HG03439 (cell line): Measurements from ENCODE around the gene IGFBPL1.

Experiments
- ATAC-seq: cut with Tn5 transposase; IDR thresholded peaks from one replicate; pipeline ENCODE4 v1.9.1; 2021; ENCODE audit warnings: mild to moderate bottlenecking, moderate library complexity; ENCODE audit not compliant: unreplicated experiment

IGFBPL1 gene

DNA sequence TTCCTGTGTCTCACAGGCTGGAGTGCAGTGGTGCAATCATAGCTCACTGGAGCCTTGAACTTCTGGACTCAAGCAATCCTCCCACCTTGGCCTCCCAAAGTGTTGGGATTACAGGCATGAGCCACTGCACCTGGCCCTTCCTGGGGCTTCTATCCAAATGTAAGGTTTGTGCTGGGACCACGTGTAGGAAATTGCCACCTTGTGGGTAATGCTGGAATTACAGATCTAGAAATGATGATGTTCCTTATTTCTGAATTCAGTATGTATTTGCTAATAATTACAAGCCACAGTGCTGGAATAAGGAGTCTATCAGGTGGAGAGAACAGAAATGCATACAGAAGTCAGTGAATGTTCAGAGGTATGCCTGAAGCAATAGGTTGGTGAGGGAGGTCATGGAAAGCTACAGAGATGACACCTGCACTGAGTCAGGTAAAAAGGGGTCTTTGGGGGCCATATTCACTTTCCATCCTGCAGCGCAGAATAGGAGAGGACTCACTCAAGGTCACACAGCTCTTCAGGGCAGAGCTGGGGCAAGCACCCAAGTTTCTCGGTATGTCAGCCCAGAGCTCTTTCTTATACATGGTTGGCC, 8.8 kb upstream of the IGFBPL1 start:
- no peak for ATAC-seq

DNA sequence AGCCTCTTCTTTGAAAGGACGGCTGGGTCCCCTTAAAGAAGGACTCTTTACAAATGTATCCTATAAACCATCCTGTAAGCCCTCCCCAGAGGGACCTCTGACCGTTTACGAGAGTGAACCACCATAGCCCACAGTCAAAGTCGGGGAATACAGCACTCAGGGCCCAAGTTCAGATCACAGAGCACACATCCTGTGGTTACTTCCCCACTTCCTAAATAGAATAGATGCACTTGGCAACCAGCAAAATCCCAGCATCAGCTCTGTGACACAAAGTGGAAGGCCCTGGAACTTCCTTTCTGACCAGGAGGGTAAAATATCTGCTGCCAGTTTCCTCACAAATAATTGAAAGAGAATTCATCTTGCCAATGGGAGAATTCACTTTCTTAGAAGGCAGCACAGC, 6.9 kb upstream of the IGFBPL1 start:
- no peak for ATAC-seq

DNA sequence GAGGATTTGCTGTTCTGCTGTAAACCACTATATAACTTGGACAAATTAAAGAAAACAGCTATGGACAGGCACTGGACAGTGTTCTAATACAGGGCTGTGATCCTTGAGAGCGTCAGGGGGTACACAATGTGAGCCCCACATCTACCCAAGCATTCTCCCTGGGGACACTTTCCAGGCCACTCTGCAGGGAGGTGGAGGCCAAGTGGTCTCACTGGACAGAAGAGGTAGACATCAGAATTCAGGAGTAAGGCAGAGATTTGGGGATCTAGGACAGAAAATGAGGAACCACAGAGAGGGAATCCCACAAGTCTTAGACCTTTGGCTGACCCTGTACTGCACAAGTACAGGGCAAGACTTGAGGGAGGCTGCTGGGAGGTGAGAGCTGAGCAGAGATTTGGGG, 3.8 kb upstream of the IGFBPL1 start:
- no peak for ATAC-seq

DNA sequence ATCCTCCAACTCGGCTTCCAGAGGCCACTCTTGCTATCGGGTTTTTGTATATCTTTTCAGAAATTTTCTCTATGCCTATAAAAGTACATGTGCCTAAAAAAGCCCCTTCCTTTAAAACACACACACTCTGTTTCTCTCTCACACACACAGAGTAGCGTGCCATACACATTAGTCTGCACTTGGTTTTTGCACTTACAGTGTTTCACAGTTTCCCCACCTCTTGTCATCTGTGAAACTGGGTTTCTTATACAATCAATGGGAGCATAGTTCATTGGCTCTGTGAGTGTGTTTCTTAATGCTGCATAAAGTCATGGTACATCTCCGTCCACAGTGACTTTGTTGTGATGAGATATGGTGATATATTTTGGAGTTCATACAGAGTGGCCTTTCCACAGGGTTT, 664 bp upstream of the IGFBPL1 start:
- no peak for ATAC-seq

DNA sequence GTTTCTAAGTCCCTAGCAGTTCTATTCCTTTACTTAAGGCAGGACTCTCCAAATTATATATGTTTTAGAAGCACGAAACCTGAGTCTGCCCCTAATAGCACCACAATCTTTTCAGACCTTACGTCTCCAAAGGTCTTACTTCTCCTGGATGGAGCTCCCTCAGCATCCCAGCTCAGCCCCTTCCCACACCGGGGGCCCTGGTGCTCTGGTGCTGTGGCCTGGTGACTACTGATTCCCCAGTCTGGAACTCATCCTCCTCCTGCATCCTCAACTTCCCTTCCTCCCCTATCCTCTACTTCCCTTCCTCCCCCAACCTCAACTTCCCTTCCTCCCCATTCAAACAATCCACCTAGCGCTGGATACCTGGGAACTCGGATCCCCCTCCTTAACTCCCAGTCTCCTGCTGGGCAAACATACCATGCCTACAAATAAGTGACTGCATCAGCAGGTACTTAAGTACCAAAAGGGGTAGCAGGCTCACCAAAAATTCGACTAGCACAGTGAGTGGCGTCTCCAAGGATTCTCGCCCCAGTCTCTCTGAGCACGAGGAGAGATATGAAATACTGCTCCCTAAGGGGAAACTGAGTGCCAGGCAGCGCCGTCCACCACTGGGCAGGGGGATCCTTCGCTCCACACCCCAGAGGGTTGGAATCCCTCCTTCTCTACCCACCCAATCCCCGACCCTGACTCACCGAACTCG, 831 bp downstream of the IGFBPL1 start:
- no peak for ATAC-seq

DNA sequence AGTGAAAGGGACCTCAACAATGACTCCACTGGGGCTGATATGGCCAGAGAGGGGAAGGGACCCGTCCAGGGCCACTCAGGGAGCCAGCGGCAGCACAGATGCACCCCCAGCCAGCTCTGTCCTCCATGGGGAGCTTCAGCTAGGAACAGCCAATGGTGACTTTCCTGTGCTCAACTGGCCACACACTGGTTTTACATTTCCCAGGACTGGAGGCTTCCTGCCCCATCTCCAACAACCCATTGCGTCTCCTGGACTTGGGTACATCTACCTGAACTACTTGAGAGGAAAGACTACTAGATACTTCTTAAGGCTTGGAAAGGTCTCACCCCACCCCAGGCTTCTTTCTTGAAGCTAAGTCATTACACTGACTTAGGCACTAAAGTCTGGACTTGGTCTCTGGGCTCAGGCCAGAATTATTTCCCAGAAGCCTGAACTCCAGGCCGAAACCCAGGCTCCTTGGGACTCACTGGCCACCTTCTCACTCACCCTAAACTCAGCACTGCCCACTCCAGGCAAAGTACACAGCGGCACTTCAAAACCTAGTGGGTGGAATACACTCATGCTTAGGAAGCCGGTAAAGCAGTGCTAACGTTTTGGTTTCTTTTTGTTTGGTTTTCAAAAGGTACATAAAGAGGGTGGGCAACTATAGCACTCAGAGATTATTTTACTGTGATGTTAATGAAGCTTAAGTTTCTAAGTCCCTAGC, 1.5 kb downstream of the IGFBPL1 start:
- no peak for ATAC-seq

DNA sequence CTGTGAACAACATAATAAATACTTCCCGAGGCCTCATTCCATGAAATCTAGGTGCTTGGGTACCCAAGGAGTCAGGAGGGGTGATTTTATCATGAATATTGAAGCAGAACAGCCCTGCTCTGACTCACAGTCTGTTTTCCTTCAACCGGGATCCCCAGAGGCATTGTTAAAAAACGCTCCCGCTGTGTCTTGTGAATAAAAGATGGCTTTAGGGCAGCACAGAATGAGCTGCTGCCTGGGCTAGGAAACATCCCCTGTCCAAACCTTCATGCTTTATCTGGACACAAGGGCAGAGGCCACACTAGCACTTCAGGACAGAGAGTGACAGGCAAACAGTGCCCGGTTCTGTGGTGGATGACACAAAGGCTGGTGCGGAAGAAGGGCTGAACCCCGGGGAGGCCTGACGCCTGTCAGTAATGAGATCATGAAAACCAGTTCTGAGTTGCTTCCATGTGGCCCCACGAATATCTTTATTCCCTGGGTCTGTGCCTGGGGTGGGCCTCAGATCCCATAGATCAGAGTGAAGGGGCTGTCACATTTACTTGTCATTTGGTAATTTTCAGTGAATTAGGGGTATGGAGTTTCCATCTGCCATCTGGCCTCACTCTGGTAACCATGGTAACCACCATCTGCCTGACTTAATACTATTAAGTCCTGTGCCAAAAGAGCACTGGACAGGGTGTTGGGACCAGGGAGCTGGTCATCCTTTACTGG, 2.6 kb downstream of the IGFBPL1 start:
- ATAC-seq: no peak

DNA sequence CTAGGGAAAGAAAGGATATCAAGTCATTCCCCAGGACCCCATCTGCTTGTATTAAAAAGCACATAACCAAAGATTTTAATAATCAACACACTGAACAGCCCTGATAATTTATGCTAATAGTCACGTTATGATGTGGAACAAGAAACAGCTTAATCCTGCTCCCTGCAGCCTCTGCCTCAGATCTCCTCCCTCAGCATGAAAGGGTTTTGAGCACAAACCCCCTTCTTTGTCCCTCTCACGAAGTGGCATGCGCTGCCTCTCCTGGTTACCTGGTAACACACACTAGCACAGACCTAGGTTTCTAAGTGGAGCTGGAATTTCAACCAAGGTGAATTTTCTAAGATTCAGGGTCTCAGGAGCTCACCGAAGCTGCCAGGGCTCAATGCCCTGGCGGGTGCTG, 5.1 kb downstream of the IGFBPL1 start:
- no peak for ATAC-seq

DNA sequence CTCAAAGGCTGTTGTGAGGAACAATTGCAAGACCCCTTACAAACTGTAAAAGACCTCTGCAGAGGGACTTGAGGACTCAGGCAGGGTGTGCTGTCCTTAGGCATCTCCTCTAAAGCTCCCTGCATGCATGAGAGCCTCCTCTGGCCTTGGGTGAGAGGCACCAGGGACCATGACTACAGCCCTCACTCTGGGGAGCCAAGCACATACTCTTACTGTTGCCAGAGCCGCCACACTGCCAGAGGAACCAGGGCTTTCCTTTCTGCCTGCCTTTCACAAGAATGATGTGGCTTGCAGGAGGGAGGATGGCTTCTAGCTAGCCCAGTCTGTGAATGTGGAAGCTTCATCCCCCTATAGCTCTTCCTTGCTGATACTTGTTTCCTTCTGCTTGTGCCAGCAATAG, 5.9 kb downstream of the IGFBPL1 start:
- no peak for ATAC-seq

DNA sequence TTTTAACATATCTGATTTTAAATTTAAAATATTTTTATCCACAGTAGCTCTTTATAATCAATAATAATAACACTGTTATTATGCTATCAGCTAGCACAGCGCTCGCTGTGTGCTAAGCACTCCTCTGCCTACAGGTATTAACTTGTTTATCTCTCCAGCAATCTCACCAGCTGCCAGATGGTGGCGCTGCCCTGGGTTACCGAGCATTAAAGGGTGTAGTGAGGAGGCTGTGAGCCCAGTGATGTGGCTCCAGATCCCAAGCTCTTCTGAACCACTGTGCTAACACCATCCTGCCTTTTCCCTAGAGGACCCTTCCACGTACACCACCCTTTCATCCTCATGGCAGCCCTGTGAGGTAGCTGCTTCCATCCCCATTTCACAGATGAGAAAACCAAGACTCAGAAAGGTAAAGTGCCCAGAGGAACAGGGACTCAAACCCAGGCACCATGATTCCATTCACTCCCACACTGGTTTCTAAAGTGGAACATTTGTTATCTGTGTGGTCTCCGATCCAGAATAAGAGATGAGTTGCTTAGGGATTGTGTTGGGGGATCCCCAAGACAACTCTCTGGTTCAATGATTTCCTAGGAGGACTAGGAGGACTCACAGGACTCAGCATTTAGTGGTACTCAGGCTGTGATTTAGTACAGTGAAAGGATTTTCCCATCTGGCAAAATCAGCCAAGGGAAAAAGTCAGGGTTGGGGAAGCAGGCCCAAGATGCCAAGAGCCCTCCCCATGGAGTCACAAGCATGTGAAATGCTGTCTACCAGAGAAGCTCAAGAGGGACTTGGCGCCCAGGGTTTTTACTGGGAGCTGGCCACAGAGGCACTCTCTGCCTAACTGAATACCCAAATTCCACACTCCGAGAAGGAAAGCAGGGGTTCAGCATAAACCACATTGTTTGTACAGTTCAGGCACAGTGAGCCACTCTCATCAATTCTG, 7.0 kb downstream of the IGFBPL1 start:
- no peak for ATAC-seq

DNA sequence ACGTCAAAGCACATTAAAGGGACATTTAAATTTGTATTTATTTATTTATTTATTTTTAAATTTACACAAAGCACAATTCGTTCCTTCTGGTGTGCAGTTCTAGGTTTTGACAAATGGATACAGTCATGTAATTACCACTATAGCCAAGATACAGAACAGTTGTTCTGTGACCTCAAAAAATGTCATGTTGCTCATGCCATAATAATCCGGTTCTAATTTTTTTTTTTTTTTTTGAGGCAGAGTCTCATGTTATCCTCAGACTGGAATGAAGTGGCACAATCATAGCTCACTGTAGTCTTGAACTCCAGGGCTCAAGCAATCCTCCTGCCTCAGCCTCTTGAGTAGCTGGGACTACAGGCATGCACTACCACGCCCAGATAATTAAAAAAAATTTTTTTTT, 7.8 kb downstream of the IGFBPL1 start:
- ATAC-seq: no peak

DNA sequence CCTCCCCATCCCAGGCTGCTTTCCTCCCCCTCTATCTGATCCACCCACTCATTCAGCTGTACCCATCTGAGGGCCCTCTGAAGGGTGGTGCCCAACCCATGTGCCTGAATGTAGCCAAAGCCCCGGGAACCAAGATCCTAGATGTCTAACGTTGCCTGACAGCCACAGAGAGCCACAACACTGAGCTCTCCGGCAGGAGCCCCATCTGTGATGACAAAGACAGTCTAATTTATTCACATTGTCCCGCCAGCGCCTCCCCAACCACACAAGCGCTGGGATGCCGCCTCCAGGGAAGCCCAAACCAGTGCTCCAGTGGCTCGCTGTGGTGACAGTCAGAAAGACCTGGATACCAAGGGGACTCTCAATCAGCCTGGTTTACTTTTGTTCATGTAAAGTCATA, 8.4 kb downstream of the IGFBPL1 start:
- no peak for ATAC-seq

DNA sequence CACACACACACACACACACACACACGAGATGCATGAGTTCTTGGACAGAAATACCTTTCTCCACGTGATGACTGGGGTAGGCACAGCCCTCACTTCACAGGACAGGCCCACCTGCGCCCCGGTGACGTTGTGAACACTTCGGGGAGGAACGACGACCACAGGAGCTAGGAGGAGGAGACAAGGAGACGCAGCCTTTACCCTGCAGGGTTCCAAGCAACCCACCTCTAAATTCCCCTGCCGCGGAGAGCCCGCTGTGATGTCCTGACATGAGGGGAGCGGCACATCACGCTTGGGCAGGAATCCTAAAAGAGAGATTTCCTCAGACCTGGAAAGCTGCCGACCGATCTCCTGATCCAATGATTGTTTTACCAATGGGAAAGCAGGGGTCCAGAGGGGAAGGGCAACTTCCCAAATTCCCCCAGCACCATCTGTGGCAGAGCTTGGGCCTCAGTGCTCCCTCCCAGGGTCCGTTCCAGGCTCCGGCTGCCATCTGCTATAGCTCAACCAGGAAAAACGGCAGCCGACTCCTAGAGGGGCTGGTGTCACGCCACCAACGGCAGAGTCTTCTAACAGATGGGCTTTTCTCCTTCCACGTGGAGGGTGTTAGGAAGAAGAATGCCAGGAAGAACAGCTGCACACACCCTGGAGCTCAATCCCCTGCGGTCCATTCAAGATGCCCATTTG, 10.1 kb downstream of the IGFBPL1 start:
- no peak for ATAC-seq

DNA sequence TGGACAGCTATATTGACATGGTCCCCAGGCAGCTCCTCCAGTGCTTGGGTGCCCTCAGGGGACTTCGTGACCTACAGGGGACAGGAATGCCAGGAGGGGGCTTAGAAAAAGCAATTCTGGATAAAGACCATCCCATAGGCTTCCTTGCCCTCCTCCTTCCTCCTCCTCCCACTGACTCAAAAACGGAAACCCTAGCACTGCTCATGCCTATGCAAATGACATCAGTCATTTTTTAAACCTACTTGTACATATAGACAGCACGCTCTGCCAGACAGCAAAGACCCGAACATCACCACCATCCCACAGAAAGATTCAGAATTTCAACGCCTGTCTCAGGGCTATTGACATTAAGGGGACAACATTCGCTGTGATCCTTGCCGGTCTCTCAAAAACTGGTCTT, 11.0 kb downstream of the IGFBPL1 start:
- ATAC-seq: no peak

DNA sequence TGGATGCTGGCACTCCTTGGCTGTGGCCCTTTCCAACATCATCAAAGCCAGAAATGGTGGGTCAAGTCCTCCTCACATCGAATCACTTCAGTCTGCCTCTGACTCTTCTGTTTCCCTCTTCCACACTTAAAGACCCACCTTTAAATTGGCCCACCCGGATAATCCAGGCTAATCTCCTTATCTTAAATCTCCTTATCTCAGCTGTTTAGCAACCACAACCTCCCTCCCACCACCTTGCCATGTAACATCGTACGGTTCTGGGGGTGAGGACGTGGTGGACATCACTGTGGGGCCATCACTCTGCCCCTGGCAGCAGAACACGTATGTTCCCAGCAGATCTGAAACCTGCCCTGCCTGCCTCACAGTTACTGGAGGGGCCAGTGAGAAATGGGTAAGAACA, 11.5 kb downstream of the IGFBPL1 start:
- no peak for ATAC-seq

DNA sequence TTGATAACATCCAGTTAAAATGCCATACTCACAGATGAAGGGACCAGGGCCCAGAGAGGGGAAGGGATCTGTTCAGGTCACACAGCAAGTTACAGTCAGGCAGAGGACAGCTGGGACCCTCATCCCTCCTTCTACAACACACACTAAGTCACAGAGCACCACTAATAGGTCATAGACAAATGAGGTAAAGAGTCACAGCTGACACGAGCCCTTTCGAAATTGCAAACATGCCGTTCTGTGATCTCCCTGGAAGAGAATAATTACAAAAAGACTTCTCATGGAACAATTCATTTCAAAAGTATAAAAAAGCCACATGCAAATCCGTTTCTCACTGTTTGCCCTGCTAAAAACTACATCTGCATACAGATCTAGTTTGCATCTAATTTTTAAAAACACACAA, 15.5 kb downstream of the IGFBPL1 start:
- ATAC-seq: no peak

DNA sequence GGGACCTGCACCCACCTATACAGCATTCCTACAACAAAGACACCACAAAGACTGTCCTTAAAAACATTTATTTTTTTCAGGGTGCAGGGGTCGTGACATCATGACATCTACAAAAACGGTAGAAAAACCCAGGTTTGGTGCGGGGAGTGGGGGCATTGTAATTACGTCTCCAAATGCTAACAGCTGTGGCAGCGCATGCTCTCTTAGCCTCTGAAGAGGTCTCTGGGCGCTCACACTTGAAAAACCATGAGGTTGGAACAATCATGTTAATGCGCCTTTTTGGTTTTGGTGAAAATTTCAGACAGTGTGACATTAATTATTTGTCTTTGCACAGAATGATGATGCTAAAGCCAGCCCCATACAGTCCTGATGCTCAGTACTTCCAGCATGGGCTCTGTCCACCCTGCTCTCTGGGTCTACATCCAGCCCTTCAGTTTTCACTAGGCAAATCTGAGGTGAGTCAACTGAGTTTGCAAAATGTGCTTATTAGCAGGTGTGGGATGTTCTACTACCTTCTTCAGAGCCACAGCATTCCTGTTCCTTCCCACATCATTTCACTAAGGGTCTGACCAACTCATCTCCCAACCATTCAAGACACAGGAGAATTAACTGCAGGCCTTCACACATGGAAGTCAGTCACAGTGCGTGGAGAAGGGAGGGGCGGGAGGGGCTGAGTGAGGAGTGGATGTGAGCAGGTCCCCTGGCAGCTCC, 17.6 kb downstream of the IGFBPL1 start:
- ATAC-seq: no peak

DNA sequence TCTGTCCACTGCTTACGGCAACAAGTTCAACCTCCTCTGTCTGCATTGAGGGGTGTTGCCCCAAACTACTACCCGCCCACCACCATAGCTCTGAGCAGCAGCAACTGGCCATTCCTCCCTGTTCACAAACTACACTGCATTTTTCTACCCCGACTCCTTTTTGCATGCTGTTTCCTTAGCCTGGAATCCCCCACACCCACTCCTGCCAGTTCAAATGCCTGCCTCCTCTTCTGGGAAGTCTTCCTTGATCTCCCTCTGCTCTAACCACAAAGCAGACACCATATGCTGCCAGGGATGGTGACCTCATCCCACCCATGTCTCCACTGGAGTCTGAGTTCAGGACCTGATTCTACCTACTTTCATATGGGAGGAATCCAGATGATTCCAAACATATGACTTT, 18.5 kb downstream of the IGFBPL1 start:
- ATAC-seq: no peak

DNA sequence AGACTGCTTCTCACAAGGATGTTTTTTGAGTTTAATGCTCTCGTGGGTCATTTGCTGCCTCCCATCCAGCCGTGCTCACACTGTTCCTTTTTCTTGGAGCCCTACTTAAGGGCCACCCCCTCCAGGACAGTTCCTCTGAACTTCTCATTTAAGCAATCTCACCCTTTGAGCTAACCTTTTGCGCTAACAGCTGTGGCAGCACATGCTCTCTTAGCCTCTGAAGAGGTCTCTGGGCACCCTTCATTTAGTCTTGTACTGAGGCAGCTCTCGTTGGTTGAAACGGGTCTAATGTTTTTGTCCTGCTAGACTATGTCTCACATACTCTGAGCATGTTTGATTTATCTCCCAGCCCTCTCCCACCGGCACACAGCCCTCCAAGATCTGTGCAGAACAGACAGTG, 19.9 kb downstream of the IGFBPL1 start:
- no peak for ATAC-seq

DNA sequence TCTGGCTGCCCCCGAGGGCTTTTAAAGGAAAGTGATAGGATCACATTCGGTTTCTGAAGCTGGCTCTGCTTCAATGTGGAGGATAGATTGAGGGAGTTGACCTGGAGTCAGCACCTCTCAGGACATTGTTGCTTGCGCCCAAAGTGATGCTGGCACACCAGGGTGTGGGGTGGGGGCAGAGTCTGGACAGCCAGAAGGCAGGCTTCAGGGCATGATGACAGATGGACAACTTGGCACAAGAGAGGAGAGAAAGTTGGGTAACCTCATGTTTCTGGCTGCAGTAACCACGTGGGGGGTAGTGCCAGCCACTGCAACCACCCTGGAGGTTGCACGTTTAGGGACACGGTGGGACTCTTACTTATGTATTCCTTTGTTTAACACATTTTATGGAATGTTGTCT, 22.3 kb downstream of the IGFBPL1 start:
- ATAC-seq: no peak
